ENCODE measurements around the gene PTPN9.

Gene PTPN9

GRCh38 chr15:75454471-75455378 is 124.4 kb downstream of the PTPN9 start:
- TF ChIP-seq REST (IDR thresholded peaks at IDR 0.05; ENCODE audit: low read depth) (no peak), TAF1 (IDR thresholded peaks at IDR 0.05; ENCODE audit: low read depth) (peak; percentile 46), MAX (IDR thresholded peaks at IDR 0.05) (peak; percentile 45), YY1 (IDR thresholded peaks at IDR 0.05; ENCODE audit: low read depth) (peak; percentile 51; the same call in 1 of the 2 replicates), CEBPB (IDR thresholded peaks at IDR 0.05) (no peak), RAD21 (IDR thresholded peaks at IDR 0.05; ENCODE audit: low read depth) (no peak), USF1 (IDR thresholded peaks at IDR 0.05) (no peak), TCF12 (IDR thresholded peaks at IDR 0.05; ENCODE audit: low read depth) (no peak), EP300 (IDR thresholded peaks at IDR 0.05; ENCODE audit: borderline replicate concordance) (no peak), FOXM1 (IDR thresholded peaks at IDR 0.05; ENCODE audit: borderline replicate concordance, low read depth) (no peak), NFIC (IDR thresholded peaks at IDR 0.05) (no peak), TEAD4 (IDR thresholded peaks at IDR 0.05) (no peak), ZBTB7A (IDR thresholded peaks at IDR 0.05; ENCODE audit: low read depth) (no peak), CREB1 (IDR thresholded peaks at IDR 0.05; ENCODE audit: low read depth) (no peak), EGR1 (IDR thresholded peaks at IDR 0.05) (0 out of 2 replicates have a peak, but pooled peaks have one; percentile 26)

DNA sequence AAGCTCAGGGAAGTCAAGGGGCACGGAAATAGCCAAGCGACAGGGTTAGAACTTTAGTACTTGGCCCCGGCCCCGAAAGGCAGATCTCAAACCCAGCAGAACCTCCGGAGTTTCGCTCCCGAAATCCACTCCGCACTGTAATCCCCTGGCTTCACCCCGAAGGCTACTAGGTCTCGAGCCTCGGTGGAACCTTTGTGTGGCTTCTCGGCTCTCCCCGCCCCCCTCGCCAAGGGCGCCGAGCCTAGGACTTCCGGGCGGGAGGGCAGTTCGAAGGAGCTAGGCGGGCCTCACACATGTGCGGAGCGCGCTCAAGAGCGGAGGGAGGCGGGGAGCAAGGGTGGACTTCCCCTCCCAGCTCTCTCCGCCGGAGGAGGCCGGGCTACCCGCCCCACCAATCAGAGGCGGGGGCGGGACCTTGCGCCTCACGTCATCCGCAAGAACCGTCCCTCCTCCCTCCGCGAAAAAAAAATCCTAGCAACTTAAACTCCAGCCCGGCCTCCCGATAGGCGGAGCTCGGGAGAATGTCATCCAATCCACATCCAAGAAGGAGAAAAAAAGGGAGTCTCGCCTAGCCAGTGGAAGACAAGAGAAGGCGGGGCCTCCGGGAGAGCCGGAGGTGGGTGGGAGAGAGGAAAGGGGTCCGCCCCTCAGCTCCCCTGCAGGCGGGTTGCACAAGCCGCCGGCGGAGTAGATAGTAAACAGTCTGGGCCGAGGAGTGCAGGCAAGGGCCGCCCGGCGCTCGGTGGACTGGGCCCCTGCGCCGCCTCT is 125.2 kb downstream of the PTPN9 start:
- peak; percentile 75; the same call in 1 of the 2 replicates for TF ChIP-seq TCF12 (IDR thresholded peaks at IDR 0.05; ENCODE audit: low read depth)
- peak; percentile 92 for TF ChIP-seq CEBPB (IDR thresholded peaks at IDR 0.05)
- TF ChIP-seq CREB1 (IDR thresholded peaks at IDR 0.05; ENCODE audit: low read depth) = peak; percentile 76
- TF ChIP-seq MAX (IDR thresholded peaks at IDR 0.05) = peak; percentile 96
- no peak for TF ChIP-seq EP300 (IDR thresholded peaks at IDR 0.05; ENCODE audit: borderline replicate concordance)
- no peak for TF ChIP-seq USF1 (IDR thresholded peaks at IDR 0.05)
- peak; percentile 37; the same call in 1 of the 2 replicates for TF ChIP-seq FOXM1 (IDR thresholded peaks at IDR 0.05; ENCODE audit: borderline replicate concordance, low read depth)
- TF ChIP-seq REST (IDR thresholded peaks at IDR 0.05; ENCODE audit: low read depth) = no peak
- TF ChIP-seq YY1 (IDR thresholded peaks at IDR 0.05; ENCODE audit: low read depth) = no peak
- no peak for TF ChIP-seq RAD21 (IDR thresholded peaks at IDR 0.05; ENCODE audit: low read depth)
- TF ChIP-seq ZBTB7A (IDR thresholded peaks at IDR 0.05; ENCODE audit: low read depth) = 0 out of 2 replicates have a peak, but pooled peaks have one; percentile 28
- peak; percentile 17; the same call in 1 of the 2 replicates for TF ChIP-seq NFIC (IDR thresholded peaks at IDR 0.05)
- no peak; the same call in 1 of the 2 replicates for TF ChIP-seq TEAD4 (IDR thresholded peaks at IDR 0.05)
- peak; percentile 50 for TF ChIP-seq TAF1 (IDR thresholded peaks at IDR 0.05; ENCODE audit: low read depth)
- TF ChIP-seq EGR1 (IDR thresholded peaks at IDR 0.05) = 0 out of 2 replicates have a peak, but pooled peaks have one; percentile 1

DNA sequence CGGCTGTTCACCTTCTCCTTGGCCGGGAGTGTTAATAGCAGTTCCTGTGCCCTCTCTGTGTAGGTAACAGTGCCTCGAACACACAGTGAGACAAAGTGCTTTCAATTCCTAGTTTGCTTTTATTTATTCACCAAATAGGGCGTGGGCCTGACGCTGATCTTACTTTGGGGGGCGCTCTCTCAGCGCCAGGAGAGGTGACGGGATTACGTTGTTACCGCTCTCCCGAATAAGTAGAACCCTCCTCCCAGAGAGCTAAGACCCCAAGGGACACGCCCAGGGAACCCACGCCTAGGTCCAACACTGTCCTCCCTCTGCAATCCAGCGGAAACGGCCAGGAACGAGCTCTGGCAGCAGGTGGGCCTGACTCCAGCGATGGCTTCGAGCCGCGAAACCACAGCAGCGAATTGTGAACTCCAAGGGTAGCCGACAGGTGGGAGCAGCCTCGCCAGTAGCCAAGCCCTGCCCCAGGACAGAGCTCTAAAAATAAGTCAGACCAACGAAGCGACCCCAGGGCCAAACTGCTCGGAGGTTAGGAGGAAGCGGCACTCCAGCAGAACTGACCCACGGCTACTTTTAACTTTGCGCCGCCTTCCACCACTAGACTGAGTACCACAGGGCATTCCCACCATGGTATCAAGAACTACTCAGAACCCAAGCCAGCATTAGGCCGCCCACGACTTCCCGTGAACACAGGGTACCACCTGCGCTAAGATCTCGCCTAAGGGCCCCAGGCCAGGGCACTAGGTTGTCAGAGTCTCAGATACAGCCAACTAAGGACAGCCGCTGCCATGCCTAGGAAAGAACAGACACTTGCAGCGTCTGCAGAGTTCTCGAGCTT is 126.0 kb downstream of the PTPN9 start:
- TF ChIP-seq ZBTB7A (IDR thresholded peaks at IDR 0.05; ENCODE audit: low read depth) = peak; percentile 32; the same call in 1 of the 2 replicates
- peak; percentile 29; the same call in 1 of the 2 replicates for TF ChIP-seq EGR1 (IDR thresholded peaks at IDR 0.05)
- no peak; the same call in 1 of the 2 replicates for TF ChIP-seq MAX (IDR thresholded peaks at IDR 0.05)
- TF ChIP-seq CREB1 (IDR thresholded peaks at IDR 0.05; ENCODE audit: low read depth) = no peak

DNA sequence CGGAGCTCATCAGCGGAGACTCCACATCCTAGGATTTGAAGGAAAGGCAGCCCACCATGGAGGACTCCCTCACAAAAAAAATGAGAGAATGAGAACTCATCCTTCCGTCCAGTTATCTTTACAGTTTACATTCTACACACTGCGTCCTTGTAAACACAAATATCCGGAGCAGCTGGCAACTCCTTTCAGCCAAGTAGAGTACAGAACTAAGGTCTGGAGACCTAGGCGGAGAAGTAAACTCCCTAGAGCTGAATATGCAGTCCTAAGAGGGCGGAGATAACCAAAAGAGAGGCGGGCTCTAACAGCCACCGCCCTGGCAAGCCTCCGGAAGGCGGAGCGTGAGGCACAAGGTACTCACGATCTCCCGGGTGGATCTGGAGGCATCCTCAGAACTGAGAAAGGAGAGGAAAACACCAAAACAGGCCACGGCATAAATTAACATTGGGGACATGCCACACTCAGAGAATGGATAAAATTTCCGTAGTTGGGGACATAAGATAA is 126.7 kb downstream of the PTPN9 start:
- TF ChIP-seq TAF1 (IDR thresholded peaks at IDR 0.05; ENCODE audit: low read depth) (0 out of 2 replicates have a peak, but pooled peaks have one; percentile 40), FOXM1 (IDR thresholded peaks at IDR 0.05; ENCODE audit: borderline replicate concordance, low read depth) (no peak)
